ENCODE data around the gene WWOX. TPM values are rescaled to one million over a fixed set of nuclear protein-coding genes. Genes with fewer than 3 reads are reported as not detected.

Gene WWOX
- total and polyA plus RNA-seq, 7 donors, result 7.1 to 46.8 (median 16.1) TPM

DNA sequence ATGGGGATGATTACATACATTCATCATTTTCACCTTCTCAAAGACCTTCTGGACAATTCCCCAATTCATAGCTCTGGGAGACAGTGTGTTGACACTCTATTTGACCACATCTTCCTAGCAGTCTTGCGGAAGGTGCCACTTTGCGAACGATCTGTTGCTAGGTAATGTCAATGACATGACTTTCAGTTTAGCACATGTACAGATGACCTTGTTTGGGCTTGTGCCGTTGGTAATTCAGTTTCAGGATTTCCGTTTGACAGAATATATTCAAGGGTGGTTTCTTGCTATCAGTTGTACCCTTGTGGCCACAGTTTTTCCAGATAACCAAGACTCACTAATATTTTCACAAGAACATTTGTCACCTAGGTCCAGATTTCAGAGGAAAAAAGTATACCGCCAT lies 478.2 kb downstream of the WWOX start:
- H3K4me1 ChIP-seq, result no peaks in the 10 kb centered on the region
- no peaks in the 10 kb centered on the region for H3K9me3 ChIP-seq
- H3K27me3 ChIP-seq, result no peaks in the 10 kb centered on the region
- no peak overlapping the region for H3K27ac ChIP-seq
- DNase-seq, result no peak
- intact Hi-C loops (cut with DNase I), result no loop called here
- H3K36me3 ChIP-seq, result no peaks in the 10 kb centered on the region
- TF ChIP-seq, protein P1, sequence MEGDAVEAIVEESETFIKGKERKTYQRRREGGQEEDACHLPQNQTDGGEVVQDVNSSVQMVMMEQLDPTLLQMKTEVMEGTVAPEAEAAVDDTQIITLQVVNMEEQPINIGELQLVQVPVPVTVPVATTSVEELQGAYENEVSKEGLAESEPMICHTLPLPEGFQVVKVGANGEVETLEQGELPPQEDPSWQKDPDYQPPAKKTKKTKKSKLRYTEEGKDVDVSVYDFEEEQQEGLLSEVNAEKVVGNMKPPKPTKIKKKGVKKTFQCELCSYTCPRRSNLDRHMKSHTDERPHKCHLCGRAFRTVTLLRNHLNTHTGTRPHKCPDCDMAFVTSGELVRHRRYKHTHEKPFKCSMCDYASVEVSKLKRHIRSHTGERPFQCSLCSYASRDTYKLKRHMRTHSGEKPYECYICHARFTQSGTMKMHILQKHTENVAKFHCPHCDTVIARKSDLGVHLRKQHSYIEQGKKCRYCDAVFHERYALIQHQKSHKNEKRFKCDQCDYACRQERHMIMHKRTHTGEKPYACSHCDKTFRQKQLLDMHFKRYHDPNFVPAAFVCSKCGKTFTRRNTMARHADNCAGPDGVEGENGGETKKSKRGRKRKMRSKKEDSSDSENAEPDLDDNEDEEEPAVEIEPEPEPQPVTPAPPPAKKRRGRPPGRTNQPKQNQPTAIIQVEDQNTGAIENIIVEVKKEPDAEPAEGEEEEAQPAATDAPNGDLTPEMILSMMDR (IDR thresholded peaks at IDR 0.05), result no peak
- TF ChIP-seq POLR2A (IDR thresholded peaks at IDR 0.05) (no peak), POLR2AphosphoS5 (IDR thresholded peaks at IDR 0.05) (no peak), EP300 (IDR thresholded peaks at IDR 0.05) (no peak)
- H3K4me3 ChIP-seq, result no peak overlapping the region
- 88 to 90% methylated on average over 6 of the region's 6 CpGs for WGBS, 2 donors

DNA sequence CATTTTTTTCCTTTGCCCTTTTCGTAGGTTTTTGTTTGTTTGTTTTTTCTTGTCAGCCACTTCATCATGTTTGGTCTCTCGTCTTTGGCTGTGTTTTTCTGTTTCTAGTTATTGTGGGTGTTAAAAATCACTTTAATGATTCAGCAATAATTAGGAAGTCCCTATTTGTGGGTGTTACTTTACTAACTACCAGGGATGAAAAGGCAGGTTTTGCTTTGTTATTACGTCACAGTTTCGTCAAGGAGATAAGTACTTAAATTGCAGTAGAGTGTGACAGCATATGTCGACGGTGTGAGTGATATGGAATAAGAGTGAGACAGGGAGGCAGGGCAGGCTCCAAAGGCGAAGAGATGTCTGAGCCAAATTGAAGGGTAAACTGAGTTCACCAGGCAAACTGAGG lies 479.6 kb downstream of the WWOX start:
- H3K36me3 ChIP-seq, result no peaks in the 10 kb centered on the region
- DNase-seq, result no peak
- no peaks in the 10 kb centered on the region for H3K4me1 ChIP-seq
- H3K27ac ChIP-seq, result no peak overlapping the region
- H3K27me3 ChIP-seq, result no peaks in the 10 kb centered on the region
- WGBS, 2 donors, result 88 to 90% methylated on average over 7 of the region's 7 CpGs
- intact Hi-C loops (cut with DNase I), result no loop called here
- H3K9me3 ChIP-seq, result no peaks in the 10 kb centered on the region
- H3K4me3 ChIP-seq, result no peak overlapping the region
- no peak for TF ChIP-seq EP300 (IDR thresholded peaks at IDR 0.05)
- TF ChIP-seq, protein P1 (IDR thresholded peaks at IDR 0.05), result no peak
- TF ChIP-seq POLR2AphosphoS5 (IDR thresholded peaks at IDR 0.05), result no peak
- no peak for TF ChIP-seq POLR2A (IDR thresholded peaks at IDR 0.05)

DNA sequence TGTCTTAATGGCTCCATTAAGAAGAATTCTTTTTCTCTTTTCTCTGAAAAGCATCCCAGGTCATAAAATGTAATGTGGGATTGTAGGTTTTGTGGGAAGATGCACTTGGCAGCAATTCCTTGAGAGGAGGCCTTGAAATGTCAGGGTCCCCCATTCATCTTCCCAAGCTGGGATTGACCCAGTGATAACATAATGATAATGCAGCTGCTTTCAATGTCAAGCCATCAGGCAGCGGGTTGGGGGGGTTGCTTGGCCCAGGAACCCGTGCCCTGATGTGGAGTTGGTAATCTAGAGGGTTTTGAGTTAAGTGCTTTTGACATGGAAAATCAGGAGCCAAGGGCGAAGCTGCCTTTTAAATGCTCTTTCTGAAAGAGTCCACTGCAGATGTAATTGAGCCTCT lies 484.0 kb downstream of the WWOX start:
- TF ChIP-seq POLR2A (IDR thresholded peaks at IDR 0.05), result no peak
- no peak for TF ChIP-seq POLR2AphosphoS5 (IDR thresholded peaks at IDR 0.05)
- TF ChIP-seq EP300 (IDR thresholded peaks at IDR 0.05), result no peak
- TF ChIP-seq, protein P1 (IDR thresholded peaks at IDR 0.05), result no peak
- no peaks in the 10 kb centered on the region for H3K36me3 ChIP-seq
- 90 to 94% methylated on average over 3 of the region's 3 CpGs for WGBS, 2 donors

DNA sequence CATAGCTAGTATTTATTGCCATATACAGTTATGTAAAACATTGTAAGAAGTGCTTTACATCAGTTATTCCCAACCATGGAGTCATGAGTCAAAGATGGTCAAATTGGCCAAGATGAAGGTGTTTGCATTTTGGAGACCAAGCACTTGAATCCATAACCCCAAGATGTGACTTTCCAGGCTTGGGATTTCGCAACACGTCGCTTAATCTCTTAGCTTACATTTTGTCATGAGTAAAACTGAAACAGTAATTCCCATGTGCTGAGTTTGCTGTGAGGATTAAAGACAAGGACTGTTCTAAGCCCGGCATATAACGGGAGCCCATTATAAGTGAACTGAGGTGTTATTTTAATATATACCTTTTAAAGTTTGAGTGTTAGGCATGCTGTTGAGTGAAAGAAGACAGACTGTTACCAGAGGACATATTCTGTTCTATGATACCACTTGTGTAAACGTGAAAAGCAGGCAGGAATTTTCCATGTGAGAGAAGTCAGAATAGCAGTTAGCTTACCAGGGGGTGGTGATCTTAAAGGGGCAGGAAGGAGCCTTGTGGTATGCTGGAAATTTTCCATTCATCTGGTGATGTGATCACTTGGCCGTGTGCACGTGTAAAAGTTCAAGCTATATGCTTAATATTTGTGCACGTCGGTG lies 484.9 kb downstream of the WWOX start:
- TF ChIP-seq EP300 (IDR thresholded peaks at IDR 0.05), result no peak
- TF ChIP-seq, protein P1 (IDR thresholded peaks at IDR 0.05), result no peak
- TF ChIP-seq POLR2A (IDR thresholded peaks at IDR 0.05), result no peak
- no peak for TF ChIP-seq POLR2AphosphoS5 (IDR thresholded peaks at IDR 0.05)
- Histone ChIP-seq H3K27ac (no peak overlapping the region), H3K27me3 (no peaks in the 10 kb centered on the region), H3K4me1 (peaks cover 0 to 3% (median 0%) of the 10 kb centered on the region in 4 donors), H3K36me3 (no peaks in the 10 kb centered on the region), H3K9me3 (no peaks in the 10 kb centered on the region), H3K4me3 (no peak overlapping the region)
- intact Hi-C loops (cut with DNase I), result no loop called here
- no peak for DNase-seq
- WGBS, 2 donors, result 83 to 91% methylated on average over 10 of the region's 10 CpGs

More for the DNA sequence above, 484.0 kb downstream of the WWOX start:
- peaks cover 0 to 3% (median 0%) of the 10 kb centered on the region in 4 donors for H3K4me1 ChIP-seq
- no peaks in the 10 kb centered on the region for H3K27me3 ChIP-seq
- no peak overlapping the region for H3K27ac ChIP-seq
- H3K9me3 ChIP-seq, result no peaks in the 10 kb centered on the region
- no peak overlapping the region for H3K4me3 ChIP-seq
- no peak for DNase-seq
- intact Hi-C loops (cut with DNase I), result no loop called here

DNA sequence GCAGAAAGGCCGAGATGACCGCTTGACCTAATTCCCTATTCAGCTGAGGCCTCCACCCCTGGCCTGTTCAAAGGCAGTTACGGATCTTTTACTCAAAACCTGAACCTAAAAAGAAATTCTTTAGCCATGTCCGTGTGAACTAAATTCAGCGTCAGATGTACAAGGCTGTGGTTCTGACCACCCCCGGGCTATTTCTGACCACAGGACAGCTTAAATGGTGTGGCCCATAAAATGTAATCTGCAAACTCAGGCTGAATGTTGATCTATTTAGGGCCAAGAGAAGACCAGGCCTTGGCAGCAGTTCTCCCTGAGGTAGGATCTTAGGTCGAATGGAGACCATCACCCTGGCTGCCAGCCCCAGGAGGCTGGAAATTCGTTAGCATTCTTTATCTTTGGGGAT lies 485.5 kb downstream of the WWOX start:
- Histone ChIP-seq H3K9me3 (no peaks in the 10 kb centered on the region), H3K27me3 (no peaks in the 10 kb centered on the region), H3K27ac (no peak overlapping the region), H3K36me3 (no peaks in the 10 kb centered on the region), H3K4me3 (no peak overlapping the region), H3K4me1 (peaks cover 0 to 3% (median 0%) of the 10 kb centered on the region in 4 donors)
- WGBS, 2 donors, result 87 to 92% methylated on average over 8 of the region's 8 CpGs
- intact Hi-C loops (cut with DNase I), result no loop called here
- DNase-seq, result no peak
- no peak for TF ChIP-seq EP300 (IDR thresholded peaks at IDR 0.05)
- TF ChIP-seq, protein P1 (IDR thresholded peaks at IDR 0.05), result no peak
- no peak for TF ChIP-seq POLR2AphosphoS5 (IDR thresholded peaks at IDR 0.05)
- TF ChIP-seq POLR2A (IDR thresholded peaks at IDR 0.05), result no peak
